ENCODE data around the gene ELP6.

DNA sequence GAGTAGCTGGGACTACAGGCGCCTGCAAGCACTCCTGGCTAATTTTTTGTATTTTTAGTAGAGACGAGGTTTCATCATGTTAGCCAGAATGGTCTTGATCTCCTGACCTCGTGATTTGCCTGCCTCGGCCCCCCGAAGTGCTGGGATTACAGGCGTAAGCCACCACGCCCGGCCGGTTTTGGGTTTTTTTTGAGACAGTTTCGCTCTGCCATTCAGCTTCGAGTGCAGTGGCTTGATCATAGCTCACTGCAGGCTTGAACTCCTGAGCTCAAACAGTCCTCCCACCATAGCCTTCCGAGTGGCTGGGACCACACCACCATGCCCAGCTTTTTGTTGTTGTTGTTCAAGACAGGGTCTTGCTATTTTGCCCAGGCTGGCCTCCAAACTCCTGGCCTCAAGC, 21.7 kb downstream of the ELP6 start:
- TF ChIP-seq, protein P1, sequence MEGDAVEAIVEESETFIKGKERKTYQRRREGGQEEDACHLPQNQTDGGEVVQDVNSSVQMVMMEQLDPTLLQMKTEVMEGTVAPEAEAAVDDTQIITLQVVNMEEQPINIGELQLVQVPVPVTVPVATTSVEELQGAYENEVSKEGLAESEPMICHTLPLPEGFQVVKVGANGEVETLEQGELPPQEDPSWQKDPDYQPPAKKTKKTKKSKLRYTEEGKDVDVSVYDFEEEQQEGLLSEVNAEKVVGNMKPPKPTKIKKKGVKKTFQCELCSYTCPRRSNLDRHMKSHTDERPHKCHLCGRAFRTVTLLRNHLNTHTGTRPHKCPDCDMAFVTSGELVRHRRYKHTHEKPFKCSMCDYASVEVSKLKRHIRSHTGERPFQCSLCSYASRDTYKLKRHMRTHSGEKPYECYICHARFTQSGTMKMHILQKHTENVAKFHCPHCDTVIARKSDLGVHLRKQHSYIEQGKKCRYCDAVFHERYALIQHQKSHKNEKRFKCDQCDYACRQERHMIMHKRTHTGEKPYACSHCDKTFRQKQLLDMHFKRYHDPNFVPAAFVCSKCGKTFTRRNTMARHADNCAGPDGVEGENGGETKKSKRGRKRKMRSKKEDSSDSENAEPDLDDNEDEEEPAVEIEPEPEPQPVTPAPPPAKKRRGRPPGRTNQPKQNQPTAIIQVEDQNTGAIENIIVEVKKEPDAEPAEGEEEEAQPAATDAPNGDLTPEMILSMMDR (IDR thresholded peaks at IDR 0.05) = no peak
- no peak for TF ChIP-seq POLR2A (IDR thresholded peaks at IDR 0.05)
